SK-N-SH (cell line): ENCODE results near the gene KCNK6. TPM values are rescaled to one million over a fixed set of nuclear protein-coding genes. Genes with fewer than 3 reads are reported as not detected.
"Not testable (repeated sequence)": the region's sequence is repeated elsewhere in the genome, so short reads cannot be mapped to it uniquely, and the experiment has no call there.

Experiments
- CTCF ChIA-PET: fragments of 300-600, 350-600 bp; formaldehyde crosslinking; extraction: SDS; loops from one replicate; lab custom pipeline; 2021; lab: Yijun Ruan, JAX
- POLR2A ChIA-PET: fragments of 350-600 bp; sonication (Branson Sonifier 250); formaldehyde crosslinking; extraction: SDS; loops from one replicate; lab custom pipeline; 2020; ENCODE audit warnings: antibody characterized with exemption, inconsistent platforms; lab: Yijun Ruan, JAX
- DNase-seq: peaks from one replicate; pipeline ENCODE4 v3.0.0; 2012
- H2AFZ ChIP-seq: fragments of 200-600 bp; sonication (generic); 2 replicates; pipeline ENCODE4 v1.8.1; 2016; ENCODE audit warnings: antibody characterized with exemption, mild to moderate bottlenecking, low read depth
- H3F3A ChIP-seq: fragments of 200-600 bp; sonication (generic); replicated peaks from 2 replicates; pipeline ENCODE3; 2016; ENCODE audit warnings: antibody characterized with exemption, mild to moderate bottlenecking; ENCODE audit not compliant: insufficient read depth
- H3K27ac ChIP-seq, 2 experiments: fragments of 200-500 bp in 1 of 2; fragments of 200-600 bp in 1 of 2; sonication (Bioruptor generic) in 1 of 2; sonication (generic), shearing (Covaris generic) in 1 of 2; 2 replicates each; pipeline versions ENCODE4 v1.5.1 to v1.6.1; 2014 to 2016; ENCODE audit warnings: low read depth in 2 of 2, inconsistent platforms in 1 of 2, low read length in 1 of 2, mild to moderate bottlenecking in 1 of 2, mixed read lengths in 1 of 2
- H3K27me3 ChIP-seq: fragments of 200-600 bp; sonication (generic), shearing (Covaris generic); 2 replicates; pipeline ENCODE4 v1.6.1; 2016; ENCODE audit warnings: mixed run types; ENCODE audit not compliant: insufficient read depth
- H3K36me3 ChIP-seq, 2 experiments: fragments of 200-500 bp in 1 of 2; fragments of 200-600 bp in 1 of 2; sonication (Bioruptor generic) in 1 of 2; sonication (generic) in 1 of 2; replicated peaks in 1 of 2; 2 replicates each; pipeline versions ENCODE3 to v1.5.1; 2014 to 2016; ENCODE audit warnings: low read length in 1 of 2, mild to moderate bottlenecking in 1 of 2; ENCODE audit not compliant: insufficient read depth in 2 of 2, control insufficient read depth in 1 of 2
- H3K4me1 ChIP-seq, 2 experiments: fragments of 200-500 bp in 1 of 2; fragments of 200-600 bp in 1 of 2; sonication (Bioruptor generic) in 1 of 2; sonication (generic), shearing (Covaris generic) in 1 of 2; 2 replicates each; pipeline versions ENCODE4 v1.5.1 to v1.6.1; 2014 to 2016; ENCODE audit warnings: low read depth in 1 of 2, low read length in 1 of 2, mixed run types in 1 of 2; ENCODE audit not compliant: insufficient read depth in 2 of 2, control insufficient read depth in 1 of 2
- H3K4me2 ChIP-seq: fragments of 200-600 bp; sonication (generic), shearing (Covaris generic); 2 replicates; pipeline ENCODE4 v1.6.1; 2017; ENCODE audit warnings: mixed run types
- H3K4me3 ChIP-seq, 2 experiments: fragments of 200-500 bp in 1 of 2; fragments of 200-600 bp in 1 of 2; sonication (Bioruptor generic) in 1 of 2; sonication (generic), shearing (Covaris generic) in 1 of 2; 2 replicates each; pipeline versions ENCODE4 v1.5.1 to v1.8.1; 2014 to 2016; ENCODE audit warnings: low read depth in 2 of 2, inconsistent platforms in 1 of 2, low read length in 1 of 2, mild to moderate bottlenecking in 1 of 2, mixed read lengths in 1 of 2, moderate library complexity in 1 of 2
- H3K79me2 ChIP-seq: fragments of 200-600 bp; sonication (generic); 2 replicates; pipeline ENCODE4 v1.8.1; 2017; ENCODE audit warnings: mild to moderate bottlenecking; ENCODE audit not compliant: insufficient read depth
- H3K9ac ChIP-seq: fragments of 200-600 bp; sonication (generic); 2 replicates; pipeline ENCODE4 v1.6.1; 2017; ENCODE audit warnings: mixed run types
- H3K9me2 ChIP-seq: fragments of 200-600 bp; sonication (generic); 2 replicates; pipeline ENCODE4 v1.6.1; 2017; ENCODE audit warnings: mixed run types
- H3K9me3 ChIP-seq: fragments of 200-600 bp; sonication (generic); 2 replicates; pipeline ENCODE4 v1.6.1; 2017; ENCODE audit warnings: mixed run types, mild to moderate bottlenecking, moderate library complexity
- H4K20me1 ChIP-seq: fragments of 200-600 bp; sonication (generic); 2 replicates; pipeline ENCODE4 v1.6.1; 2017; ENCODE audit warnings: mild to moderate bottlenecking, mixed run types; ENCODE audit not compliant: insufficient read depth
- FOXJ3 ChIP-seq: sonication (generic); formaldehyde crosslinking; IDR thresholded peaks from 2 replicates; pipeline ENCODE4 v1.5.1; 2020; ENCODE audit warnings: mild to moderate bottlenecking, missing genetic modification reagents
- GABPA ChIP-seq: IDR thresholded peaks from 2 replicates; pipeline ENCODE4 v1.4.0; 2012; ENCODE audit warnings: low read depth, mild to moderate bottlenecking
- WGBS: methylation state at CpG from one replicate; pipeline ENCODE4 v1.1.6; 2017; ENCODE audit warnings: low lambda C conversion rate; 5-methylcytosine and 5-hydroxymethylcytosine counted together
- polyA plus RNA-seq, 3 experiments: library from polyadenylated mRNA; depleted of rRNA; stranded (reverse); fragments of >200 nt; gene quantifications; 2 replicates each; pipeline ENCODE4 v1.2.3, GENCODE V29; 2012
- TF ChIP-seq, protein P1 (sequence below): IDR thresholded peaks from 2 replicates; pipeline ENCODE4 v1.6.1; 2012; ENCODE audit warnings: mild to moderate bottlenecking, low read depth, low read length, moderate library complexity
- TF ChIP-seq, protein P2 (sequence below): fragments of 150-350 bp; IDR thresholded peaks from 2 replicates; pipeline ENCODE4 v1.6.1; 2017; ENCODE audit warnings: antibody characterized with exemption, low read length, low read depth, borderline replicate concordance
- TF ChIP-seq, protein P3 (sequence below): IDR thresholded peaks from 2 replicates; pipeline ENCODE4 v1.4.0; 2012; ENCODE audit warnings: low read depth

KCNK6 gene
- polyA plus RNA-seq, 1 of the 3 experiments (the other 2 are of a cell fraction), result 0.26 TPM

DNA sequence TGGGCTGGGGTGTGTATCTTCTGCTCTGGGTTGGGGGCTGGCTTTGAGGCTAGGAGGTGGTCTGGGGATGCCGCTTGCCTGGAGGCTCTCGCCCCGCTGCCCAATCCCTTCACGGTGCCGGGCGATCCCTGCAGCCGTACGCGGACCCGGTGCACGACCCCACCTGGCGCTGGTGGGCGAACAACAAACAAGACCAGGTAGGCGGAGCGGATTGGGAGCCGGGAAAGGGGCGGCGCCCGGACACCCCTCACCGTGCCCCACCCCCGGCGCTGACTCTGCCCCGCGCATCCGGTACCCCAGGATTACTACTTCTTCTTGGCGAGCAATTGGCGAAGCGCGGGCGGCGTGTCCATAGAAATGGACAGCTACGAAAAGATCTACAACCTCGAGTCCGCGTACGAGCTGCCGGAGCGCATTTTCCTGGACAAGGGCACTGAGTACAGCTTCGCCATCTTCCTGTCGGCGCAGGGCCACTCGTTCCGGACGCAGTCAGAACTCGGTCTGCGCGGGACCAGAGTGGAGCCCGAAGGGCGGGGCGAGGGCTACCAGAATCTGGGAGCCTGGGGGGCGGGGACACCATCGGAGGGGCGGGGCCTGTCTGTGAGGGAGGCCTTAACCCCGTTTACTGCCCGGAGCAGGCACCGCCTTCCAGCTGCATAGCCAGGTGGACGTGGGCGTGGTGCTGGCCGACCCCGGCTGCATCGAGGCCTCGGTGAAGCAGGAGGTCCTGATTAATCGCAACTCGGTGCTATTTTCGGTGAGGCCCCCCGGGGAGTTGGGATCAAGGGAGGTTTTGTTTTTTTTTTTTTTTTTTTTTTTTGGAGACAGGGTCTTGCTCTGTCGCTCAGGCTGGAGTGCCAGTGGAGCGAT lies 42.7 kb downstream of the KCNK6 start (continued):
- no peak for TF ChIP-seq FOXJ3 (CRISPR knock-in tag)
- TF ChIP-seq, protein P1, sequence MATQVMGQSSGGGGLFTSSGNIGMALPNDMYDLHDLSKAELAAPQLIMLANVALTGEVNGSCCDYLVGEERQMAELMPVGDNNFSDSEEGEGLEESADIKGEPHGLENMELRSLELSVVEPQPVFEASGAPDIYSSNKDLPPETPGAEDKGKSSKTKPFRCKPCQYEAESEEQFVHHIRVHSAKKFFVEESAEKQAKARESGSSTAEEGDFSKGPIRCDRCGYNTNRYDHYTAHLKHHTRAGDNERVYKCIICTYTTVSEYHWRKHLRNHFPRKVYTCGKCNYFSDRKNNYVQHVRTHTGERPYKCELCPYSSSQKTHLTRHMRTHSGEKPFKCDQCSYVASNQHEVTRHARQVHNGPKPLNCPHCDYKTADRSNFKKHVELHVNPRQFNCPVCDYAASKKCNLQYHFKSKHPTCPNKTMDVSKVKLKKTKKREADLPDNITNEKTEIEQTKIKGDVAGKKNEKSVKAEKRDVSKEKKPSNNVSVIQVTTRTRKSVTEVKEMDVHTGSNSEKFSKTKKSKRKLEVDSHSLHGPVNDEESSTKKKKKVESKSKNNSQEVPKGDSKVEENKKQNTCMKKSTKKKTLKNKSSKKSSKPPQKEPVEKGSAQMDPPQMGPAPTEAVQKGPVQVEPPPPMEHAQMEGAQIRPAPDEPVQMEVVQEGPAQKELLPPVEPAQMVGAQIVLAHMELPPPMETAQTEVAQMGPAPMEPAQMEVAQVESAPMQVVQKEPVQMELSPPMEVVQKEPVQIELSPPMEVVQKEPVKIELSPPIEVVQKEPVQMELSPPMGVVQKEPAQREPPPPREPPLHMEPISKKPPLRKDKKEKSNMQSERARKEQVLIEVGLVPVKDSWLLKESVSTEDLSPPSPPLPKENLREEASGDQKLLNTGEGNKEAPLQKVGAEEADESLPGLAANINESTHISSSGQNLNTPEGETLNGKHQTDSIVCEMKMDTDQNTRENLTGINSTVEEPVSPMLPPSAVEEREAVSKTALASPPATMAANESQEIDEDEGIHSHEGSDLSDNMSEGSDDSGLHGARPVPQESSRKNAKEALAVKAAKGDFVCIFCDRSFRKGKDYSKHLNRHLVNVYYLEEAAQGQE, result 0 out of 2 replicates have a peak, but pooled peaks have one; percentile 10
- peak; percentile 29 for TF ChIP-seq GABPA
- TF ChIP-seq, protein P2, sequence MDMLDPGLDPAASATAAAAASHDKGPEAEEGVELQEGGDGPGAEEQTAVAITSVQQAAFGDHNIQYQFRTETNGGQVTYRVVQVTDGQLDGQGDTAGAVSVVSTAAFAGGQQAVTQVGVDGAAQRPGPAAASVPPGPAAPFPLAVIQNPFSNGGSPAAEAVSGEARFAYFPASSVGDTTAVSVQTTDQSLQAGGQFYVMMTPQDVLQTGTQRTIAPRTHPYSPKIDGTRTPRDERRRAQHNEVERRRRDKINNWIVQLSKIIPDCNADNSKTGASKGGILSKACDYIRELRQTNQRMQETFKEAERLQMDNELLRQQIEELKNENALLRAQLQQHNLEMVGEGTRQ, result no peak
- TF ChIP-seq, protein P3, sequence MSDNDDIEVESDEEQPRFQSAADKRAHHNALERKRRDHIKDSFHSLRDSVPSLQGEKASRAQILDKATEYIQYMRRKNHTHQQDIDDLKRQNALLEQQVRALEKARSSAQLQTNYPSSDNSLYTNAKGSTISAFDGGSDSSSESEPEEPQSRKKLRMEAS, result no peak
- TF ChIP-seq, all 33 proteins: peak for 5

DNA sequence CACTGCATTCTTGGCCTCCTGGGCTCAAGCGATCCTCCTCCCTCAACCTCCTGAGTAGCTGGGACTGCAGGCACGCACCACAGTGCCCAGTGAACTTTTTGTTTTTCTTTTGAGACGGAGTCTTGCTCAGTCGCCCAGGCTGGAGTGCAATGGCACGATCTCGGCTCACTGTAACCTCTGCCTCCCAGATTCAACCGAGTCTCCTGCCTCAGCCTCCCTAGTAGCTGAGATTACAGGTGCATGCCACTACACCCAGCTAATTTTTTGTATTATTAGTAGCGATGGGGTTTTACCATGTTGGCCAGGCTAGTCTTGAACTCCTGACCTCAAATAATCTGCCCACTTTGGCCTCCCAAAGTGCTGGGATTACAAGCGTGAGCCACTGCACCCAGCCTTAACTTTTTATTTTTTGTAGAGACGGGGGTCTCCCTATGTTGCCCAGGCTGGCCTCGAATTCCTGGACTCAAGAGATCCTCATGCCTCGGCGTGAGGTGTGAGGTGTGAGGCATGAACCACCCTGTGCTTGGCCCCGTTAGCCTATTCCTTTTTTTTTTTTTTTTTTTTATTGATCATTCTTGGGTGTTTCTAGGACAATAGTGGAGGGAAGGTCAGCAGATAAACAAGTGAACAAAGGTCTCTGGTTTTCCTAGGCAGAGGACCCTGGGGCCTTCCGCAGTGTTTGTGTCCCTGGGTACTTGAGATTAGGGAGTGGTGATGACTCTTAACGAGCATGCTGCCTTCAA lies 43.5 kb downstream of the KCNK6 start:
- H4K20me1 ChIP-seq, H2AFZ ChIP-seq, H3K9me3 ChIP-seq, H3K9me2 ChIP-seq, H3F3A ChIP-seq, H3K36me3 ChIP-seq, H3K79me2 ChIP-seq, DNase-seq: not testable (repeated sequence)
- Histone ChIP-seq H3K4me1 (peaks cover 0 to 10% of the 10 kb centered on the region in 2 experiments; a peak in 1 of 4 replicates), H3K4me3 (peak overlapping the region; percentile 58 to 89), H3K27ac (0 out of 4 replicates have a peak overlapping the region, but pooled peaks of 1 of the 2 experiments have one; percentile 47), H3K9ac (peak overlapping the region; percentile 37; the same call in 1 of the 2 replicates), H3K27me3 (peaks cover 33% of the 10 kb centered on the region), H3K4me2 (peak overlapping the region; percentile 98)
- POLR2A ChIA-PET, result interaction anchor here (0.7 to 1.8 kb wide), 2 partner anchors 11 to 25 kb away, joined by 3 to 17 read pairs; partner anchors contain the start of genes GGN and PSMD8
- CTCF ChIA-PET, result interaction anchor here (0.8 to 0.9 kb wide), 2 partner anchors 11 to 119 kb away, joined by 3 read pairs; partner anchors contain the start of gene PSMD8
- WGBS, result 71% methylated on average over 15 of the region's 16 CpGs
